ENCODE measurements around the gene ERCC8.
"Not testable (repeated sequence)": the region's sequence is repeated elsewhere in the genome, so short reads cannot be mapped to it uniquely, and the experiment has no call there.

Gene ERCC8

GRCh38 chr5:60872892-60873291, 72.0 kb downstream of the ERCC8 start:
- DNase-seq (ENCODE audit: low read depth): no peak
- in situ Hi-C loops (cut with HindIII; ENCODE audit: low sequenced_read_pairs): no loop called here
- H3K4me3 ChIP-seq (ENCODE audit: low read depth, low read length): no peak overlapping the region
- TF ChIP-seq CTCF (IDR thresholded peaks at IDR 0.05; ENCODE audit: low read depth, low read length, missing control alignments): no peak

GRCh38 chr5:60870857-60871256, 74.0 kb downstream of the ERCC8 start:
- in situ Hi-C loops (cut with HindIII; ENCODE audit: low sequenced_read_pairs): no loop called here
- no peak for DNase-seq (ENCODE audit: low read depth)
- TF ChIP-seq CTCF (IDR thresholded peaks at IDR 0.05; ENCODE audit: low read depth, low read length, missing control alignments): no peak
- H3K4me3 ChIP-seq (ENCODE audit: low read depth, low read length): no peak overlapping the region

GRCh38 chr5:60860572-60860971, 84.3 kb downstream of the ERCC8 start:
- DNase-seq (ENCODE audit: low read depth); in situ Hi-C loops (cut with HindIII; ENCODE audit: low sequenced_read_pairs); H3K4me3 ChIP-seq (ENCODE audit: low read depth, low read length): not testable (repeated sequence)

- H3K4me3 ChIP-seq (ENCODE audit: low read depth, low read length): no peak overlapping the region
- DNase-seq (ENCODE audit: low read depth): no peak
- no peak for TF ChIP-seq CTCF (IDR thresholded peaks at IDR 0.05; ENCODE audit: low read depth, low read length, missing control alignments)
- in situ Hi-C loops (cut with HindIII; ENCODE audit: low sequenced_read_pairs): no loop called here
Observed at GRCh38 chr5:60856066-60856465, 88.8 kb downstream of the ERCC8 start.

GRCh38 chr5:60852940-60853339, 91.9 kb downstream of the ERCC8 start:
- TF ChIP-seq CTCF (IDR thresholded peaks at IDR 0.05; ENCODE audit: low read depth, low read length, missing control alignments): no peak
- H3K4me3 ChIP-seq (ENCODE audit: low read depth, low read length): no peak overlapping the region
- DNase-seq (ENCODE audit: low read depth): no peak
- in situ Hi-C loops (cut with HindIII; ENCODE audit: low sequenced_read_pairs): no loop called here

- TF ChIP-seq CTCF (IDR thresholded peaks at IDR 0.05; ENCODE audit: low read depth, low read length, missing control alignments): no peak
- no peak for DNase-seq (ENCODE audit: low read depth)
- in situ Hi-C loops (cut with HindIII; ENCODE audit: low sequenced_read_pairs): no loop called here
- H3K4me3 ChIP-seq (ENCODE audit: low read depth, low read length): no peak overlapping the region
Observed at GRCh38 chr5:60852317-60852716, 92.6 kb downstream of the ERCC8 start.

- in situ Hi-C loops (cut with HindIII; ENCODE audit: low sequenced_read_pairs): no loop called here
- no peak overlapping the region for H3K4me3 ChIP-seq (ENCODE audit: low read depth, low read length)
- no peak for DNase-seq (ENCODE audit: low read depth)
- TF ChIP-seq CTCF (IDR thresholded peaks at IDR 0.05; ENCODE audit: low read depth, low read length, missing control alignments): no peak
Observed at GRCh38 chr5:60851626-60852025, 93.2 kb downstream of the ERCC8 start.

All from astrocyte of the cerebellum (primary cell).